Measurements from ENCODE around the gene ADAMTS13.

- TF ChIP-seq POLR2AphosphoS5 (IDR thresholded peaks at IDR 0.05) (no peak), CTCF (IDR thresholded peaks at IDR 0.05) (no peak), POLR2A (IDR thresholded peaks at IDR 0.05) (no peak), EP300 (IDR thresholded peaks at IDR 0.05; ENCODE audit: low read depth) (no peak)
Observed at GRCh38 chr9:133474853-133475252, 52.7 kb downstream of the ADAMTS13 start.

All from transverse colon (tissue), 4 donors.